NCI-H2196 treated with DMSO at 0.1 percent for 48 hours (cell line): ENCODE measurements around the gene SIM1.
"Not testable (repeated sequence)": the region's sequence is repeated elsewhere in the genome, so short reads cannot be mapped to it uniquely, and the experiment has no call there.

Experiments
- DNase-seq: peaks from one replicate; lab custom pipeline; 2025; ENCODE audit not compliant: unreplicated experiment; lab: John Stamatoyannopoulos, UW

The SIM1 gene

DNA sequence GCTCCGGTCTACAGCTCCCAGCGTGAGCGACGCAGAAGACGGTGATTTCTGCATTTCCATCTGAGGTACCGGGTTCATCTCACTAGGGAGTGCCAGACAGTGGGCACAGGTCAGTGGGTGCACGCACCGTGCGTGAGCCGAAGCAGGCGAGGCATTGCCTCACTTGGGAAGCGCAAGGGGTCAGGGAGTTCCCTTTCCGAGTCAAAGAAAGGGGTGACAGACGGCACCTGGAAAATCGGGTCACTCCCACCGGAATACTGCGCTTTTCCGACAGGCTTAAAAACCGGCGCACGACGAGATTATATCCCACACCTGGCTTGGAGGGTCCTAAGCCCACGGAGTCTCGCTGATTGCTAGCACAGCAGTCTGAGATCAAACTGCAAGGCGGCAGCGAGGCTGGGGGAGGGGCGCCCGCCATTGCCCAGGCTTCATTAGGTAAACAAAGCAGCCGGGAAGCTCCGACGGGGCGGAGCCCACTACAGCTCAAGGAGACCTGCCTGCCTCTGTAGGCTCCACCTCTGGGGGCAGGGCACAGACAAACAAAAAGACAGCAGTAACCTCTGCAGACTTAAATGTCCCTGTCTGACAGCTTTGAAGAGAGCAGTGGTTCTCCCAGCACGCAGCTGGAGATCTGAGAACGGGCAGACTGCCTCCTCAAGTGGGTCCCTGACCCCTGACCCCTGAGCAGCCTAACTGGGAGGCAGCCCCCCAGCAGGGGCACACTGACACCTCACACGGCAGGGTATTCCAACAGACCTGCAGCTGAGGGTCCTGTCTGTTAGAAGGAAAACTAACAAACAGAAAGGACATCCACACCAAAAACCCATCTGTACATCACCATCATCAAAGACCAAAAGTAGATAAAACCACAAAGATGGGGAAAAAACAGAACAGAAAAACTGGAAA, 109.7 kb downstream of the SIM1 start:
- not testable (repeated sequence) for DNase-seq

DNA sequence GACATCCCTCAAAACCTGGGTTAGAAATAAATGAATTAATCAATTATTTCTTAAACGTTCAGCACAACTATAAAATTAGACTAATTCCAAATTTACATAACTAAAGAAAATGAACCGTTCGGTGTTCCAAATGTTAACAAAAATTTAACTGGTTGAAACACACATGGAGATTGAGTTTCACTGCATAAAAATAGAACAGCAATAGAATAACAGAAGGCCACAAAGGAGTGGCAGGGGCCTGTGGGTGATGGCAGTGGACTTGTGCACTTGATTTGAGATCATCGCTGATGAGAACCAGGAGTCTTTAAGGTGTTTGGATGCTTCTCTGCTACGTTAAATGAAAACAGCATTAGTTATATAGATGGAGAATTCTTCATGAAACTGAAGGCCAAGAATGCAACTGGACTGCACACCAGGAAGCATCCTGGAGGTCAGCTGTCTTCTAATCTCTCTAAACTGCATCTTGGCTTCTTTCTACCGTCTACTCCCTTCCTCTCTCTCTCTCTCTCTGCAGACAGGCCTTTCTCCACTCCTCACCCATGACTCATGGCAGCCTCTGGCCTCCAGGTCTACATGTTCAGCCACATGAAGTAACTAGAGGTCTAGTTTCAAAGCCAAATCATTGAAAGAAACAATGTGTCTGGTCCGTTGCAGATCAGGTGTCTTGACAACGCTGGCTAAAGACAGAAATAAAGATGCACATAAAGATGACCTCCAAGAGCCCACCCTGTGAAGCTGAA, 111.3 kb downstream of the SIM1 start:
- no peak for DNase-seq

DNA sequence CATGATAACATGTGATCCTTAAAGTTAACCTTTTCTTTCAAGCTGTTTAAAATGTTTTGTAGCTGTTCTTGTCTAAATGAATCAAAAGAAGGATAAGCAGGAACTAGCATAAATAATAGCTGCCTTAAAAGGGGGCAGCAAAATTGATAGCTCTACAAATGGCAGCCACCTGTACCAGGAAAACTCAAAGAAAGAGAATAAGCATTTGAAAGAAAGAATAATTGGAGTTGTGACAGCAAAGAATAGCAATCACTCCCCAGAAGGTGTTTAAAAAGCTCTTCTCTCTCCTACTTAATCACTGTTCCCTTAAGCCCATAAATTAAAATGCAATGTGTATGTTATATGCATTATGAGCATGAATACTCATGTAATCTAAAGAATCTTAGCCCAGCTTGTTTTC, 114.6 kb downstream of the SIM1 start:
- DNase-seq = no peak

DNA sequence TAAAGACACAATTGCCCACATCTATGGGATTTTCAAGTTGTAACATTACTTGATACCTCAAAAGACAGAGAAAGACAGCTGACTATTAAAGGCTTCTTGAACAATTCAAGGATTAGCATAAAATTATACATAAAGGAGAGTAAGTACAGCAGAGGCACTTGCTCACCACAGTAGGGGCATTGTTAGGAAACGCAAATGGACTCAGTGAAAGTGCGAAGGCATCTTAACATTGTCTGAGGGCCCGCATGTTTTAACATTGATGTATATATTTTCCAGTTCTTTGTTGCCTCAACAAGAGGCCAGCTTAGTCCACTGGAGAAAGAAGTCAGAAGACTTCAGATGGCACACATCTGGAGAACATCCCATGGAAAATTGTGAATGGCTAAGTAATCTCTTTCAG, 115.4 kb downstream of the SIM1 start:
- DNase-seq = no peak

DNA sequence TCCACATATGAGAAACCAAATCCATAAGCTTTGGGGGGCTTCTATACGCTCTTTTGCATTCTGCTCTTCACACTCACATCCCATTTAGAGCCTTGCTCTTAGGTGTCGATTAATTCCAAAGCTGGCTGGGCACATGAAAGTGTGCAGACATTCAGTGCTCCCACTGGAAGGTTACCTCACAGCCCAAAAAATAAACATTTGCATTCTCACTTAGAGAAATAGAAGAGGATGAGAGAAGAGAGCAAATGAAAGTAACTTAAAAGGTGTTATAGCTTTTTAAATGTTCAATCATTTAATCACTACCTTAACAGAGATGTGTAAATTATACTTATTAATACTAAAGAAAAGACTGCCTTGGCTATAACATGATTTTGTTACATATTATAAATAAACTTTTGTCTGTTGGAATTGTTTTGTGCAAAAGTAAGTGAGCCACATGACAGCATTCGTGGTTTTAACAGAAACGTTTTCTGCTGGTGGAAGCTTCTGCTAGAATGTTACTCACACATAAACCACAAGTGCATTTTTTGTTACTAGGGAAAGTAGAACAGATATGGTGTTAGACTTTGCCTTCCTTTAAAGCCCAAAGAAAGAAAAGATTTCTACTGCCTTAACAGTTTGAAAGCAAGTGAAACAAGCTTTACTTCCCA, 116.7 kb downstream of the SIM1 start:
- no peak for DNase-seq

DNA sequence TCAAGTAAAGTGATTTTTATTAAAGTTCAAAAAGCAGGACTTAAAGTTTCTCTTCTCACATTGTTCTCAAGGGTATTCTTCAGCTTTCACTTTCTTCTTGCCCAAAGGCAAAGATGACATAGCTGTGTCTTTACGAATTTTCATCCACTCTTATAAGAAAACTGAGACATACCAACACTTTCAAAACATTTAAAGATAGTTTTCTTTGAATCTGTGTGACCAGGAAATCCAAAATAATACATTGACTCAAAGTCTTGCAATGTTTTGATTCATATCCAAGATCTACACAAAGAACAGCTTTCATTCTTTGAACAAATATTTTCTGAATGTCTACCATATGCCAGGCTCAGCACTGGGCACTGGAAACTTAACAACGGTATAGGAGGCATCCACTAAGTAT, 117.9 kb downstream of the SIM1 start:
- no peak for DNase-seq

DNA sequence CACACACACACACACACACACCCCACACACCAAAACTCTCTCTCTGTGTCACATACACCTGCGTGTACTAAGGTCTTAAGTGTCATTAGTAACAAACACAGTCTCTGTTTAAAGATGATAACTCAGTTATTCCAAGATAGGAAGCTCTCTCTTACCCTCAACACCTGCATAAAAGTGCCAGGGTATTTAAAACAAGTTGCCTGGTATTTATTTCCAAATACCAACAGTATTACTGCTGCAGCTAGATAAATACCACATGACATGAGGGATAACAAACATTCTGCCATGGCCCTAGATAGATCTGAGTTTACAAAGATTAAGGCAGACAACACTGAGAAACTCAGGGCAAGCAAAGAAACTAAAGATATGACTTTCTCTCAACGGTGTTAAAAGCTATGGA, 118.5 kb downstream of the SIM1 start:
- no peak for DNase-seq

DNA sequence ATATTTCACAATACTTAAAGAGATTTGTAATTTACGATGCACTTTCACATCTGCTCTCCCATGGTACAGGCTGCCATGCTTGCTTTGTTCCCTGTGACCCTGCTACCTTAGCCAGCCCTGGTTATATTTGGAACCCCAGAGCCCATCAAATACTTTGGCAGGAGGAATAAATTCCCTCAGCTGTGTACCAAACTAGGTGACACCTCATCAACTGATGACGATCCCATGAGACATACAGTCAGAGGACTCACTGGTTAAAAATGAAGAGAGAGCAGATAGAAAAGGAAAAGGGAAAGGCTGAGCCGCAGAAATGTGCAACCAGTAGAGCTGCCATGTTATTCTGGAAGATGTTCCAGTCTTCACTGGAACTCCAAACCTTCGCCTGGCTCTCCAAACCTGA, 120.0 kb downstream of the SIM1 start:
- no peak for DNase-seq

DNA sequence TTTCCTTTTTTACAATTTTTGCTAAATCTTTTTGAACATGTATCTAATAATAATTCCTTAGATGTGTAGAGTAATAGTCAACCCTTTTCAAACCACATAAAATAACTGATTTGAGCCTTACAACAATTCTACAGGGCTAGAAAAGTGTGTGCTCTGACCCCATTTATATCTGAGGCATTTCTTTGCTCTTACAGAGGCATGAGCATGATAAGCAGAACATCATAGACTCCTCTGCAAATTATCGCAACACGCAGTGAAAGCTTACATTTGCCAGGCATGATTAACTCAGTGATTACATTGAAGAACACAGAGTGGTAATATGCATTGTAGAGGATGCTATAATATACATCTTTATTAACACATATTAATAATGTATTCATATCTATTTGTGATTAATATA, 120.4 kb downstream of the SIM1 start:
- DNase-seq = no peak

DNA sequence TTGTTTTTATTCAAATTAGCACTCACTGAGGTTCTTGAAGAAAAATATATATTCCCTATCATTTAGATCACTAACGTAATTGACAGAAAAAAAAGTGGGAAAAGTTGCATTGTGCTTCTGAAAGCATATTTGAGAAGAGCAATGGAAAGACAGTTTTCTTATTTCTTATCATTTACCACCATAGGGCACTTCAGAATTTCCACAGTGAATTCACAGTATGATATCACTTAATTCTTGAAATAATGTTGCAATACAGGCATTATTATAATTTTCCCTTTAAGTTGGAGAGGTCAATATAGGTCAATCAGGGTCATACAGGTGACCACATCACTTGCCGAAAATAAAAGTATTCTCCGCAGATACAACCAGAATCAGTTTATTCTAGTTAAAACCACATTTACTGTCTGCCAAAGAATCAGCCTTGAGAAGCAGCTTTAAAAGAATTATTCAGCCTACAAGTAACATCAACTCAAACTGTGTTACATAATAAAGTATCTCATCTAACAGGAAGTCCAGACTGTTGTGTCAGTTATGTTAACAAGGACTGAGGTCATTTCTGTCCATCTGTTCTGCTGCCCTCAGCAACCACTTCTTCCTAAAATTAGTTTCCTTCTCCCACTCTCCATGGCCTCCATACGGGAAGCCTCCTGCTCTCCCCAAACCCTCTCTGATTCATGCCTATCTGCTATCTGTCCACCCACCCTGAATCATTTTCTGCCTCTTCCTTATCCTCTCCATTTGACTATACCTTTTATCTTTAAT, 121.2 kb downstream of the SIM1 start:
- DNase-seq = no peak

DNA sequence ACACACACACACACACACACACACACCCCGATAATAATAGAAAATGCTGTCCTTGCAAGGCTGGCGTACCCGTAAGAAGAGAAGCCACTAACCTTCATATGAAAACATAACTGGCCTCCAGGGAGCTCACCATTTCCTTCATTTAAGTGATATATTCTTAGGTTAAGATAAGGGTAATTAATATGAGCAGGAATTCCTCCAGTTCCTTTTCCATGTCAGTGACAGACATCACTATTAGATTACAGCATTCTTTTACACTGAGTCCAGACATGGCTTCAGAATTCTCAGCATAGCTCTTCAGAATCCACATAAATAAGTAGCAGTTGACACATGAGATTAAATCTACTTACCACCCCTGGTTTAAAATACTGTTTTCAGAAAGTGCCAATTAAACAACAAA, 121.9 kb downstream of the SIM1 start:
- DNase-seq = no peak

DNA sequence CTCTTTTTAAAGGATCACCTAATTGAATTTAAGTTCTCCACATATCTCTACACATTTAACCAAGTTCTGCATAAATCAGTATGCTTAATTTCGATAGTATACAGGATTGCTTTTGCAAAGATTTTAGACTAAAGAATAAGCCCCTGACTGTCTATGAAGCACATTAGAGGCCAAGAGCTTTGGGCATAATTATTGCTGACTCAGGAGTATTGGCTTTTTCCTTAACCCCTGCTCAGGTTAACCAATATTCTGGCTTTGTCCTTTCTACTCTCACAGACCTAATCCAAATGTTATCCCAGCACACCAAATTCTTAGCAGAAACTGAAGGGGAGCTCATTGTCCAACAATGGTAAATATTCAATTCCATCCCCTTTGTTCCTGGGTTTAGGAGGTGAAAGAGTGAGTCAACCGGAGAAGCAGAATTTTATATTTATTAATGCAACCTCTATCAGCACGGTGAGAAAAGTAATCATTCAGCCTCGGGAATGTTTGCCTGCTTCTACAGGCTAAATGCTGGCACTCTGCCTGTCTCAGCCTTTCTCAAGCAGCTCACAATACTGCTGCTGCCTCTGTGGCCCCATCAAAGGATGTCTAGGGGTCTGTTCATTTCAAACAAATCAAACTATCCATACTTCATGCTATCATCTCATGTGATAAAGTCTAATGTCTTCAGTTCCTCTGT, 125.0 kb downstream of the SIM1 start:
- DNase-seq = no peak

DNA sequence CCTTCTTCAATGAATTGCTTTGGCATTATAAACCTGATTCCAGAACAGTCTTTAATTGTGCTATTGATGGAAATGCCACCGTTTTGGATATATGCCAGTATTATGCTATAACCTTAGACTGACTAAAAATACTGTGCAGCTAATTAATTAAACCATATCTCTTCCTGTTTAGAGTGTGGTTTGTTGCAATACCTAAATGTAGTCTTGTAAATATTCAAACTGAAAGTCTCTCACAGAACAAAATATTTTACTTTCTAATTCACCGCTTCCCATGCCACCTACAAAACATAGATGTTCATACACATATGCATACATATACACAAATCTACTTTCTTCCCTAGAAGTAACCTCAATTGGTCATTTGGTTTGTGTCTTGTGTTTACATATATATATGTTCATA, 126.6 kb downstream of the SIM1 start:
- DNase-seq = no peak

DNA sequence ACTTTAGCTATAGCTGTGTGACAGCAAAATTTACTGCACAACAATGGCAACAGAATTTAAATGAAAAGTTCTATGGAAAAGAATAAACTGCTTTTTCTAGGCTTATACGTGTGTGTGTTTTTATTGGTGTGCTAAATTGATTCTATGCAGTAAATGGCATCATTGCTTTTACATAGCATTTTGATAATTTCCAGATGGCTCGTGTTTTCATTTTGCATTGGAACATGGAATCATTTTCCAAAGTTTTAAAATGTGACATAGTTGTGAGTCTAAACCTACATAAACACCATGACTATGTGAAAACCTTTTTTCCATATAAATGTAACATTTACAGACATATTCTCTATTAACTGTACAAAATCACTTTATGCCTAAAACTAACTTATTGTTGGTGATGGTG, 127.8 kb downstream of the SIM1 start:
- DNase-seq = no peak

DNA sequence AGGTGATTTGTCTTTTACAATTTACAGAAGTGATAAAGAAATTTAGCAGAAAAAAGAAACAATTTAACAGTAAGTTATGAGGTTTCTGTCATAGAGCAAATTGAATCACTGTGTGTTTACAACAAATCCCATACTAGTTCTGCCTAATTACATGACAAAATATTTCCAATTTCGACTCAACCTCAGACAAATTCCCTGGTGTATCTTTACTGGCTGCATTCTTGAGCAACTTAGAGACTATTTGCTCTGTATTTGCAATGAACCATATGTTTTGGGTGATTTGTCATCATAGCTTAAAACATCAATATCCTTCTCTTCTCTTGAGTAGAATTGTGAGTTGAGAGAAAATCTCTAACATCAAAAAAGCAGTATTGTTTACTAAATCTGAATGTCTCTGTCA, 128.7 kb downstream of the SIM1 start:
- DNase-seq = no peak
